Keratinocyte (primary cell): ENCODE results near the gene FANK1.

Experiments used
- CTCF ChIP-seq, 3 experiments: IDR thresholded peaks in 1 of 3; conservative IDR thresholded peaks in 1 of 3; optimal IDR thresholded peaks in 1 of 3; 2 replicates in 2 of 3; 3 replicates in 1 of 3; pipeline versions ENCODE3 to v1.5.1; 2011; ENCODE audit warnings: low read length in 3 of 3, mild to moderate bottlenecking in 3 of 3, moderate library complexity in 2 of 3, control low read depth in 1 of 3, inconsistent platforms in 1 of 3; ENCODE audit not compliant: insufficient read depth in 2 of 3; ENCODE audit errors: extremely low read depth in 1 of 3
- EZH2 ChIP-seq: IDR thresholded peaks from one replicate; pipeline ENCODE4 v1.6.1; 2012; ENCODE audit warnings: inconsistent platforms, mild to moderate bottlenecking, low read length, moderate library complexity

GRCh38 chr10:125985557-125986240 lies 89.3 kb downstream of the FANK1 start:
- TF ChIP-seq CTCF (optimal IDR thresholded peaks at IDR 0.05 in 1 of 3, IDR thresholded peaks at IDR 0.05 in 1 of 3, conservative IDR thresholded peaks at IDR 0.05 in 1 of 3; ENCODE audit: extremely low read depth in 1 of 3, insufficient read depth in 2 of 3, low read length in 3 of 3) (no peak), EZH2 (no peak)
